Measurements from ENCODE around the gene DSC3. TPM values are rescaled to one million over a fixed set of nuclear protein-coding genes. Genes with fewer than 3 reads are reported as not detected.

The DSC3 gene
- total RNA-seq, 1 experiment from 2014 or later, result 7.6 TPM

GRCh38 chr18:30991397-30991796 lies 51.1 kb downstream of the DSC3 start (continued):
- TF ChIP-seq REST (IDR thresholded peaks at IDR 0.05; ENCODE audit: low read depth), result no peak

GRCh38 chr18:30989141-30989540 lies 53.4 kb downstream of the DSC3 start:
- ATAC-seq (no peak), DNase-seq (ENCODE audit: low read depth, low spot score) (no peak)
- no peaks in the 10 kb centered on the region for H3K27me3 ChIP-seq (ENCODE audit: insufficient read depth, low read length)
- H3K79me2 ChIP-seq (ENCODE audit: insufficient read depth, low read length), result no peaks in the 10 kb centered on the region
- no peak overlapping the region for H3K4me2 ChIP-seq (ENCODE audit: low read length)
- RAD21 ChIA-PET (ENCODE audit: low non-redundant PET in 1 of 2, low total read pairs in 2 of 2, uncharacterized antibody in 2 of 2, unreplicated experiment in 2 of 2), result no interaction called here
- intact Hi-C loops (cut with micrococcal nuclease), result no loop called here
- no peaks in the 10 kb centered on the region for H3K9me2 ChIP-seq (ENCODE audit: insufficient read depth)
- H3K9me3 ChIP-seq (ENCODE audit: control insufficient read depth in 1 of 2, insufficient read depth in 1 of 2, low read depth in 1 of 2, low read length in 2 of 2), result no peaks in the 10 kb centered on the region
- no peak for TF ChIP-seq ELF1 (IDR thresholded peaks at IDR 0.05; ENCODE audit: borderline replicate concordance, low read depth)
- no peak for TF ChIP-seq FOSL1 (IDR thresholded peaks at IDR 0.05; ENCODE audit: low read depth)
- no peak for TF ChIP-seq SP1 (IDR thresholded peaks at IDR 0.05; ENCODE audit: low read depth)
- no peak for TF ChIP-seq EZH2phosphoT487 (IDR thresholded peaks at IDR 0.05; ENCODE audit: borderline replicate concordance)
- no peak for TF ChIP-seq ZNF274 (IDR thresholded peaks at IDR 0.05; ENCODE audit: low read depth, low read length)
- no peak for TF ChIP-seq POLR2A (IDR thresholded peaks at IDR 0.05; ENCODE audit: borderline replicate concordance, extremely low read depth, insufficient read depth, insufficient read length)
- CTCF ChIA-PET, result no interaction called here
- no peaks in the 10 kb centered on the region for H4K20me1 ChIP-seq (ENCODE audit: insufficient read depth)
- H3K36me3 ChIP-seq (ENCODE audit: control insufficient read depth in 1 of 2, insufficient read depth in 2 of 2, low read length in 2 of 2), result no peaks in the 10 kb centered on the region
- H3K4me1 ChIP-seq (ENCODE audit: control insufficient read depth in 1 of 2, insufficient read depth in 2 of 2, low read length in 2 of 2), result peaks cover 13 to 20% of the 10 kb centered on the region in 2 experiments
- no TSS peak for BruUV-seq (replicated peaks)
- H2AFZ ChIP-seq (ENCODE audit: low read depth, low read length, poor library complexity, severe bottlenecking), result no peak overlapping the region
- no peak overlapping the region for H3K9ac ChIP-seq (ENCODE audit: low read length)
- no peak overlapping the region for H3K4me3 ChIP-seq (replicated peaks in 1 of 2; ENCODE audit: low read depth in 1 of 2, low read length in 2 of 2)
- POLR2A ChIA-PET, result no interaction called here
- no peak overlapping the region for H3K27ac ChIP-seq (ENCODE audit: low read depth, low read length)
